Measurements from ENCODE around the gene CDK5RAP1.
"Not testable (repeated sequence)": the region's sequence is repeated elsewhere in the genome, so short reads cannot be mapped to it uniquely, and the experiment has no call there.

DNA sequence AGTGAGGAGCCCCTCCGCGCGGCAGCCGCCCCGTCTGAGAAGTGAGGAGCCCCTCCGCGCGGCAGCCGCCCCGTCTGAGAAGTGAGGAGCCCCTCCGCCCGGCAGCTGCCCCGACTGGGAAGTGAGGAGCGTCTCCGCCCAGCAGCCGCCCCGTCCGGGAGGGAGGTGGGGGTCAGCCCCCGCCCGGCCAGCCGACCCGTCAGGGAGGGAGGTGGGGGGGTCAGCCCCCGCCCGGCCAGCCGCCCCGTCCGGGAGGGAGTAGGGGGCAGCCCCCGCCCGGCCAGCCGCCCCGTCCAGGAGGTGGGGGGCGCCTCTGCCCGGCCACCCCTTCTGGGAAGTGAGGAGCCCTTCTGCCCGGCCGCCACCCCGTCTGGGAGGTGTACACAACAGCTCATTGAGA lies 12.0 kb downstream of the CDK5RAP1 start:
- TF ChIP-seq EZH2 (IDR thresholded peaks at IDR 0.05; ENCODE audit: low read length): not testable (repeated sequence)
- TF ChIP-seq, protein P1, sequence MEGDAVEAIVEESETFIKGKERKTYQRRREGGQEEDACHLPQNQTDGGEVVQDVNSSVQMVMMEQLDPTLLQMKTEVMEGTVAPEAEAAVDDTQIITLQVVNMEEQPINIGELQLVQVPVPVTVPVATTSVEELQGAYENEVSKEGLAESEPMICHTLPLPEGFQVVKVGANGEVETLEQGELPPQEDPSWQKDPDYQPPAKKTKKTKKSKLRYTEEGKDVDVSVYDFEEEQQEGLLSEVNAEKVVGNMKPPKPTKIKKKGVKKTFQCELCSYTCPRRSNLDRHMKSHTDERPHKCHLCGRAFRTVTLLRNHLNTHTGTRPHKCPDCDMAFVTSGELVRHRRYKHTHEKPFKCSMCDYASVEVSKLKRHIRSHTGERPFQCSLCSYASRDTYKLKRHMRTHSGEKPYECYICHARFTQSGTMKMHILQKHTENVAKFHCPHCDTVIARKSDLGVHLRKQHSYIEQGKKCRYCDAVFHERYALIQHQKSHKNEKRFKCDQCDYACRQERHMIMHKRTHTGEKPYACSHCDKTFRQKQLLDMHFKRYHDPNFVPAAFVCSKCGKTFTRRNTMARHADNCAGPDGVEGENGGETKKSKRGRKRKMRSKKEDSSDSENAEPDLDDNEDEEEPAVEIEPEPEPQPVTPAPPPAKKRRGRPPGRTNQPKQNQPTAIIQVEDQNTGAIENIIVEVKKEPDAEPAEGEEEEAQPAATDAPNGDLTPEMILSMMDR (optimal IDR thresholded peaks at IDR 0.05 in 1 of 3, IDR thresholded peaks at IDR 0.05 in 1 of 3, conservative IDR thresholded peaks at IDR 0.05 in 1 of 3; ENCODE audit: extremely low read depth in 1 of 3, insufficient read depth in 2 of 3, low read length in 3 of 3): not testable (repeated sequence)
